Activated CD4-positive, alpha-beta memory T cell treated with anti-CD3 and anti-CD28 coated beads for 36 hours (primary cell): ENCODE data around the gene ZMIZ1. TPM values are rescaled to one million over a fixed set of nuclear protein-coding genes. Genes with fewer than 3 reads are reported as not detected.

ENCODE experiments used
- CTCF ChIA-PET: fragments of 350-600 bp; sonication (Branson Sonifier 250); formaldehyde crosslinking; loops from one replicate; lab custom pipeline; 2021; ENCODE audit warnings: antibody characterized with exemption, inconsistent platforms; lab: Charles Lee
- POLR2A ChIA-PET: fragments of 350-600 bp; sonication (Branson Sonifier 250); formaldehyde crosslinking; loops from one replicate; lab custom pipeline; 2021; ENCODE audit warnings: antibody characterized with exemption; lab: Charles Lee
- DNase-seq: peaks from one replicate; pipeline ENCODE4 v3.0.0-alpha.2; 2020
- H3K27ac Mint-ChIP-seq: one replicate; pipeline ENCODE4 v1.8.0; 2021; ENCODE audit warnings: mixed read lengths
- H3K27me3 Mint-ChIP-seq: one replicate; pipeline ENCODE4 v1.8.0; 2021; ENCODE audit warnings: mixed read lengths
- H3K36me3 Mint-ChIP-seq: one replicate; pipeline ENCODE4 v1.8.0; 2021; ENCODE audit warnings: mixed read lengths
- H3K4me1 Mint-ChIP-seq: one replicate; pipeline ENCODE4 v1.8.0; 2021; ENCODE audit warnings: low read depth, mixed read lengths
- H3K4me3 Mint-ChIP-seq: one replicate; pipeline ENCODE4 v1.8.0; 2021; ENCODE audit warnings: mild to moderate bottlenecking, mixed read lengths
- H3K9me3 Mint-ChIP-seq: one replicate; pipeline ENCODE4 v1.8.0; 2021; ENCODE audit warnings: mixed read lengths
- intact Hi-C: fragments of 100-400 bp; cut with micrococcal nuclease; formaldehyde crosslinking; loops from one replicate; pipeline ENCODE4 v1.15.1; 2023
- total RNA-seq, 2 experiments: library from RNA; stranded (reverse); gene quantifications; one replicate each; pipeline ENCODE4 v1.2.3, GENCODE V29; 2021

ZMIZ1 gene
- total RNA-seq, 2 experiments from 2014 or later, result 28.5 to 29.2 TPM

GRCh38 chr10:79223091-79224048 lies 154.6 kb downstream of the ZMIZ1 start:
- no peaks in the 10 kb centered on the region for H3K27me3 Mint-ChIP-seq
- no peaks in the 10 kb centered on the region for H3K36me3 Mint-ChIP-seq
- POLR2A ChIA-PET, result no interaction called here
- CTCF ChIA-PET, result interaction anchor here (0.6 kb wide), 2 partner anchors 518 to 559 kb away, joined by 3 to 4 read pairs; no protein-coding TSS in a partner anchor
- no peaks in the 10 kb centered on the region for H3K9me3 Mint-ChIP-seq
- intact Hi-C loops, result no loop called here
- no peak overlapping the region for H3K27ac Mint-ChIP-seq
- no peak overlapping the region for H3K4me3 Mint-ChIP-seq
- no peak for DNase-seq
- no peaks in the 10 kb centered on the region for H3K4me1 Mint-ChIP-seq

- H3K4me1 Mint-ChIP-seq, result no peaks in the 10 kb centered on the region
- H3K4me3 Mint-ChIP-seq, result no peak overlapping the region
- H3K36me3 Mint-ChIP-seq, result no peaks in the 10 kb centered on the region
- ChIA-PET POLR2A (no interaction called here), CTCF (no interaction called here)
- H3K27ac Mint-ChIP-seq, result no peak overlapping the region
- intact Hi-C loops, result no loop called here
- no peaks in the 10 kb centered on the region for H3K27me3 Mint-ChIP-seq
- no peak for DNase-seq
- no peaks in the 10 kb centered on the region for H3K9me3 Mint-ChIP-seq
These were observed 155.6 kb downstream of the ZMIZ1 start for GRCh38 chr10:79224263-79224949.

- H3K4me1 Mint-ChIP-seq, result no peaks in the 10 kb centered on the region
- CTCF ChIA-PET, result no interaction called here
- no peaks in the 10 kb centered on the region for H3K9me3 Mint-ChIP-seq
- no peak for DNase-seq
- no peaks in the 10 kb centered on the region for H3K27me3 Mint-ChIP-seq
- POLR2A ChIA-PET, result no interaction called here
- no peak overlapping the region for H3K27ac Mint-ChIP-seq
- H3K4me3 Mint-ChIP-seq, result no peak overlapping the region
- intact Hi-C loops, result no loop called here
- H3K36me3 Mint-ChIP-seq, result no peaks in the 10 kb centered on the region
These were observed 156.2 kb downstream of the ZMIZ1 start for GRCh38 chr10:79224992-79225391.

GRCh38 chr10:79226391-79227245 lies 157.9 kb downstream of the ZMIZ1 start:
- no peak for DNase-seq
- ChIA-PET POLR2A (no interaction called here), CTCF (no interaction called here)

GRCh38 chr10:79229071-79229541 lies 160.3 kb downstream of the ZMIZ1 start:
- DNase-seq, result no peak
- no peaks in the 10 kb centered on the region for H3K9me3 Mint-ChIP-seq
- intact Hi-C loops, result no loop called here
- no peak overlapping the region for H3K4me3 Mint-ChIP-seq
- ChIA-PET CTCF (interaction anchor here (1.4 kb wide), 2 partner anchors 9 to 145 kb away, joined by 3 to 4 read pairs; no protein-coding TSS in a partner anchor), POLR2A (no interaction called here)
- H3K27me3 Mint-ChIP-seq, result no peaks in the 10 kb centered on the region
- H3K36me3 Mint-ChIP-seq, result no peaks in the 10 kb centered on the region
- H3K27ac Mint-ChIP-seq, result no peak overlapping the region
- no peaks in the 10 kb centered on the region for H3K4me1 Mint-ChIP-seq

More at GRCh38 chr10:79226391-79227245, 157.9 kb downstream of the ZMIZ1 start:
- Mint-ChIP-seq H3K4me1 (no peaks in the 10 kb centered on the region), H3K36me3 (no peaks in the 10 kb centered on the region), H3K4me3 (no peak overlapping the region), H3K27ac (no peak overlapping the region), H3K9me3 (no peaks in the 10 kb centered on the region), H3K27me3 (no peaks in the 10 kb centered on the region)
- intact Hi-C loops, result no loop called here

- ChIA-PET CTCF (interaction anchor here (1.4 kb wide), 1 partner anchor 144 kb away, joined by 3 read pairs; no protein-coding TSS in a partner anchor), POLR2A (no interaction called here)
- Mint-ChIP-seq H3K27me3 (no peaks in the 10 kb centered on the region), H3K36me3 (no peaks in the 10 kb centered on the region), H3K27ac (no peak overlapping the region), H3K9me3 (no peaks in the 10 kb centered on the region), H3K4me3 (no peak overlapping the region), H3K4me1 (no peaks in the 10 kb centered on the region)
- intact Hi-C loops, result no loop called here
- DNase-seq, result no peak
These were observed 161.1 kb downstream of the ZMIZ1 start for GRCh38 chr10:79229830-79230327.

- H3K27me3 Mint-ChIP-seq, result no peaks in the 10 kb centered on the region
- no peak overlapping the region for H3K4me3 Mint-ChIP-seq
- ChIA-PET CTCF (no interaction called here), POLR2A (no interaction called here)
- no peaks in the 10 kb centered on the region for H3K4me1 Mint-ChIP-seq
- no peaks in the 10 kb centered on the region for H3K9me3 Mint-ChIP-seq
- no peak for DNase-seq
- intact Hi-C loops, result no loop called here
- no peak overlapping the region for H3K27ac Mint-ChIP-seq
- no peaks in the 10 kb centered on the region for H3K36me3 Mint-ChIP-seq
These were observed 161.6 kb downstream of the ZMIZ1 start for GRCh38 chr10:79230328-79230830.

- CTCF ChIA-PET, result no interaction called here
- no peak overlapping the region for H3K27ac Mint-ChIP-seq
- no peaks in the 10 kb centered on the region for H3K36me3 Mint-ChIP-seq
- no peak overlapping the region for H3K4me3 Mint-ChIP-seq
- no peaks in the 10 kb centered on the region for H3K9me3 Mint-ChIP-seq
- intact Hi-C loops, result no loop called here
- POLR2A ChIA-PET, result no interaction called here
- no peak for DNase-seq
- no peaks in the 10 kb centered on the region for H3K4me1 Mint-ChIP-seq
- H3K27me3 Mint-ChIP-seq, result no peaks in the 10 kb centered on the region
These were observed 162.1 kb downstream of the ZMIZ1 start for GRCh38 chr10:79230850-79231249.

GRCh38 chr10:79231908-79232307 lies 163.1 kb downstream of the ZMIZ1 start:
- intact Hi-C loops, result no loop called here
- Mint-ChIP-seq H3K27me3 (no peaks in the 10 kb centered on the region), H3K4me1 (no peaks in the 10 kb centered on the region), H3K9me3 (no peaks in the 10 kb centered on the region), H3K4me3 (no peak overlapping the region), H3K36me3 (no peaks in the 10 kb centered on the region), H3K27ac (no peak overlapping the region)
- no peak for DNase-seq
- ChIA-PET POLR2A (no interaction called here), CTCF (no interaction called here)

- CTCF ChIA-PET, result no interaction called here
- H3K27ac Mint-ChIP-seq, result no peak overlapping the region
- no peaks in the 10 kb centered on the region for H3K36me3 Mint-ChIP-seq
- no peak overlapping the region for H3K4me3 Mint-ChIP-seq
- intact Hi-C loops, result no loop called here
- DNase-seq, result no peak
- POLR2A ChIA-PET, result no interaction called here
- no peaks in the 10 kb centered on the region for H3K9me3 Mint-ChIP-seq
- no peaks in the 10 kb centered on the region for H3K4me1 Mint-ChIP-seq
- no peaks in the 10 kb centered on the region for H3K27me3 Mint-ChIP-seq
These were observed 164.1 kb downstream of the ZMIZ1 start for GRCh38 chr10:79232864-79233263.

- Mint-ChIP-seq H3K9me3 (no peaks in the 10 kb centered on the region), H3K4me3 (no peak overlapping the region), H3K4me1 (peaks cover 4% of the 10 kb centered on the region), H3K27ac (no peak overlapping the region), H3K36me3 (no peaks in the 10 kb centered on the region), H3K27me3 (no peaks in the 10 kb centered on the region)
- no peak for DNase-seq
- intact Hi-C loops, result no loop called here
- ChIA-PET CTCF (no interaction called here), POLR2A (no interaction called here)
These were observed 165.9 kb downstream of the ZMIZ1 start for GRCh38 chr10:79234391-79235315.
